Colon (tissue), 2 donors: Measurements from ENCODE around the gene PAFAH1B2.
"Not testable (repeated sequence)": the region's sequence is repeated elsewhere in the genome, so short reads cannot be mapped to it uniquely, and the experiment has no call there.

Source experiments
- FAIRE-seq: peaks from 2 replicates; lab custom pipeline; 2012; peaks lifted over from hg19 to GRCh38; lab: Jason Lieb, UNC
- donor health status: control.
- donor health status: control.

The PAFAH1B2 gene

GRCh38 chr11:117172724-117173421 is 28.8 kb downstream of the PAFAH1B2 start:
- no peak for FAIRE-seq

DNA sequence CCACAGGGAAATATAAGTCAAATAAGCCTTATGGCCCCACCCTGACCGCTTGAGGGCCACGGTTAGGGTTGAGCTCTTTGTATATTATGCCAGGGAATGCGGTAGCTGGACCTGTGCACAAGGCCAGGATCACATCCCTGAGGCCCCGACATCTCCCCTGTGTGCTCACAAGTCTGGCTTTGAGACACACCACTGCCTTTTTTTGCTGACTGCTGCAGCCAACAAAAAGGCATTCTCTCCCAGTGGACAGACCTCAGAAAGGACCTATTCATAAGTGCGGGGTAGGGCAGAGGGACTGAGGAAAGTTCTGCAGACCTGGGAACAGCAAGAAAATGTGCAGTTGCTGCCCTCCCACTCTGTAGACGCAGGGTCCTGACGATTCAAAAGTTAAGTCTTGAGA is 31.0 kb downstream of the PAFAH1B2 start:
- no peak for FAIRE-seq

DNA sequence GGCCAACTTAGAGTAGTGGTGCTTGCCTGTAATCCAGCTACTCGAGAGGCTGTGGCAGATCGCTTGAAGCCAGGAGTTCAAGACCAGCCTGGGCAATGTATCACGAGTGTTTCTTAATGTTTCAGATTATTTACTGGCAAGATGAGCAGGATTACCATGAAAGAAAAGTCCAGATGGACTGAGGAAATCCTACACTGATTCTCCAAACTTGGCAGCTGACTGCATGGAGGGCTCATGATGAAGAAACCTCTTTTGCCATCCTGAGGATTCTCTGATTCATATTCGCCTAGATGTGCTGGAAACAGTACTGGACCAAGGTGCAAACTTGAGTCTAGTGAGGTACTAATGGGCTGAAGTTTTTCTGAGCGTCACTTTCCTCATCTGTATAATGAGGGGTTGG is 31.7 kb downstream of the PAFAH1B2 start:
- no peak for FAIRE-seq

DNA sequence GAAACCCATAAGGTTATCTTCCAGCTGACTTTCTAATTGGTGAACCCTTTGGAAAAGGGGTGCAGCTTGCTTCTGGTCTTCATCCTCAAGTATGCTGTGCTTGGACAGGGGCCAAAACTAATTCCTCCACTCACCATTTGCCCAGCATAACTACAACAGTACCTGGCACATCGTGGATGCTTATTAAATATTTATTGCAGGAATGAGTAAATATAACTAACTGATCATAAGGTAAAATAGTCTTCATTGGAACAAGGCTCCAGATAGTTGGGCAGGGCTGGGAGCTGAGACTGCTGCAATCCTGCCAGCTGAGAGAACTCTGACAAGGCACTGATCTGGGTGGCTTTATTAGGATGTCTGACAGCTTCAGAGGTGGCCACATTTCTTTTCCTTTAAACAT is 32.1 kb downstream of the PAFAH1B2 start:
- FAIRE-seq, result no peak

DNA sequence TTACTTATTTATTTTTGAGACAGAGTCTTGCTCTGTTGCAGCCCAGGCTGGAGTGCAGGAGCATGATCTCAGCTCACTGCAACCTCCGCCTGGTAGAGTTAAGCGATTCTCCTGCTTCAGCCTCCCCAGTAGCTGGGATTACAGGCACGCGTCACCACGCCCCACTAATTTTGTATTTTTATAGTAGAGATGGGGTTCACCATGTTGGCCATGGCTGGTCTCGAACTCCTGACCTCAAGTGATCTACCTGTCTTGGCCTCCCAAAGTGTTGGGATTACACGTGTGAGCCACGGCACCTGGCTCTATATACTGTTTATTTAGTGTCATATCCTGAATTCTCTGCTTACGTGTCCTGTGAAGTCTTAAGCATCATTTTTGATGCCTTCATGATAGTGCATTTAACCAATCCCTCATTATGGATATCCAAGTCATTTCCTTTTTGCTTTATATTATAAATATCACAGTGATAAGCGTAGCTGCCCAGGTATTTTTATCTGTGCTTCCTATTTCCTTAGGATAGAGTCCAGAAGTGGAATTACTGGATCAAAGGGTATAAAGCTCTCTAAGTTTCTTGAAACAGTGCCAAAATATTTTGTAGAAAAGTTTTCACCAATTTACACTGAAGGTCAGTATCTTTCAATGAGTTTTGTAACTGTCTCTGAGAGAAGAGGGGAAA is 33.6 kb downstream of the PAFAH1B2 start:
- FAIRE-seq, result no peak

DNA sequence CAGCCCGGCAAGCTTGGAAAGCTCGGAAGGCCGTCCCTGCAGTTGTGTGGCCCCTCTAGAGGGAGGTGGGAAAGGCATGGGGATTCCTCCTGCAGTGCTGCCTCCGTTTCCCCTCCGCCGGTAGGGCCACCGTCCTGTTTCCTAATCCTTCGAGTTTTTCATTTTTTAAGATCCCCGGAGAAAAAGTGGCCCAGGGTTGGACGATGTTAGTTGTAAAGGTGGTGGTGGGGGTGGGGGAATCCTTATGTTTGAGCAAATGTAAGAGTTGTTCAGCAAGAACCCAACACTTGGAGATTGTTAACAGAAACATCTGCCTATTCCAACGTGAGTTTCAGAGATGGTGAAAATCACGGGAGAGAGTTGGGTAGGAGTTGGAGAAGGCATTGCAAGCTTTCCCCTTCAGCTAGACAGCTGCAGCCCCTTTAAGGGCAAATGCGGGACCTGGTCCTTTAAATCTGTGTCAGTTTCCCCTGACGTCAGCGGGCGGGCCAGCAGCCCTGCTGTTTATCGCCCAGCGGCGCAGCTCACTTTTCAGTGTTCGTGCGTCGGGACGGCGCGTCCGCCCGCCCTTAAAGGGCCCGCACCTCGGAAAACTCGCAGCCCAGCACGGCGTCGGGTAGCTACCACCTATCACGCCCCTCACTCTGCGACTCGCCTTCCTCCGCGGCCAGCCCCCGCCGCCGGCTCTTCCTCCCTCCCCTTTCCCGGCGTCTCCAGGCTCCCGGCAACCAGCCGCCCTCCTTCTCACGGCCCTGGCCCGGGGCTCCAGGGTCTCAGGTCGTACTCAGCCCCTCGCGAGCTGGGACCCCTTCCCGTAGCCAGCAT is 34.3 kb downstream of the PAFAH1B2 start, which contains the start of gene SIDT2:
Gene SIDT2 (plus strand): TSS at position 534 of the 825 bp plus-strand sequence. CDS start 521 bp downstream, outside the sequence.
- FAIRE-seq, result no peak

DNA sequence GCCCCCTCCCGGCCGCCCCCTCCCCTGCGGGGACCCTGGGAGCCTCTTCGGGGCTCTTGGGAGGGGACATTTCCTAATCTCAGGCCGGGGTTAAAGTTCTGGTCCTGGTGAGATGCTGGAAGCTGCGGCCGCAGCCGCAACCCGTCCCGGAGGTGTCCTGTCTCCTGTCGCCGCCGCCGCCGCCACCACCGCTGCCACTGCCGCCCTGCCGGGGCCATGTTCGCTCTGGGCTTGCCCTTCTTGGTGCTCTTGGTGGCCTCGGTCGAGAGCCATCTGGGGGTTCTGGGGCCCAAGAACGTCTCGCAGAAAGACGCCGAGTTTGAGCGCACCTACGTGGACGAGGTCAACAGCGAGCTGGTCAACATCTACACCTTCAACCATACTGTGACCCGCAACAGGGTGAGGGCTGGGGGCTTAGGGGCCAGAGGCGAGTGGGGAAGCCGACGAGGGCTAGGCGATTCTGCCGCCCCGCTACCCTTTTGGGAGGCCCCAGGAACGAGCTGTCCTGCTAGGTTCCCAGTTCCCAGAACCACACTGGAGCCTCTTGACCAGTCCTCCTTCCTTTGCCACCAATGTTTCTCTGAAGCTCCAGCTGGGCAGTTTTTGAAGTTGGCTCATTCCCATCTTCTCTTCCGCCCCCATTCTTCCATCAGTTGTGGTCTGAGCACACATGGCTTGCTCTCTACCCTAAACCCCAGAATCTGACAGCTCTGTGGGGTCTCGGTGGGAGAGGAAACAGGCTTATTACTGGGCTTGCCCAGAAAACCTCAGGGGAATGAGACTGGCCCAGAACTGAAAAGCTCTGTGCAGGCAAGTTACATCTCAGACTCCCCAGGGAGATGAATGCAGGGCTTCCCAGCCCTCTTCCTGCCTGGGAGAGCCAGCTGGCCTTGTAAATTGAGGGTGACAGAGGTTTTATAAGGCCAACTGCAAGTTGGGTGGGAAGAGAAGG is 35.2 kb downstream of the PAFAH1B2 start:
- no peak for FAIRE-seq

DNA sequence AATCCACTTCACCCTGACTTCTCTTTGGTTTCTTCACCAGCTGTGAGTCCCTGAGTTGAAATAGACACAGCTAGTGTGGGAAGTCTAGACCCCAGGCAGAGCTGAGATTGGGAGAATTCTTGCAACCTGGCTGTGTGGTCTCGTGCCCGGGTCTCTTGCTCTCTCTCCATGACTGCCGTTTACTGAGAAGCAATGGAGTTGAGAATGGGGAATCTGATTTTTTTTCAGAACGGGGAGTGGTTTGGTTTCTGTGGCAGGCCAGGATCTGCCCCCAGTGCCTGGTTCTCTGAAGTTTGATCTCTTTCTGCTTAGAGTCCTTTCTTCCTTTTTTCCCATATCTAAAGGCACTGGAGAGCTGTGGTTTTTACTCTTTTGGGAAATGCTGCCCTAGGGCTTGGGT is 35.9 kb downstream of the PAFAH1B2 start:
- FAIRE-seq, result no peak

DNA sequence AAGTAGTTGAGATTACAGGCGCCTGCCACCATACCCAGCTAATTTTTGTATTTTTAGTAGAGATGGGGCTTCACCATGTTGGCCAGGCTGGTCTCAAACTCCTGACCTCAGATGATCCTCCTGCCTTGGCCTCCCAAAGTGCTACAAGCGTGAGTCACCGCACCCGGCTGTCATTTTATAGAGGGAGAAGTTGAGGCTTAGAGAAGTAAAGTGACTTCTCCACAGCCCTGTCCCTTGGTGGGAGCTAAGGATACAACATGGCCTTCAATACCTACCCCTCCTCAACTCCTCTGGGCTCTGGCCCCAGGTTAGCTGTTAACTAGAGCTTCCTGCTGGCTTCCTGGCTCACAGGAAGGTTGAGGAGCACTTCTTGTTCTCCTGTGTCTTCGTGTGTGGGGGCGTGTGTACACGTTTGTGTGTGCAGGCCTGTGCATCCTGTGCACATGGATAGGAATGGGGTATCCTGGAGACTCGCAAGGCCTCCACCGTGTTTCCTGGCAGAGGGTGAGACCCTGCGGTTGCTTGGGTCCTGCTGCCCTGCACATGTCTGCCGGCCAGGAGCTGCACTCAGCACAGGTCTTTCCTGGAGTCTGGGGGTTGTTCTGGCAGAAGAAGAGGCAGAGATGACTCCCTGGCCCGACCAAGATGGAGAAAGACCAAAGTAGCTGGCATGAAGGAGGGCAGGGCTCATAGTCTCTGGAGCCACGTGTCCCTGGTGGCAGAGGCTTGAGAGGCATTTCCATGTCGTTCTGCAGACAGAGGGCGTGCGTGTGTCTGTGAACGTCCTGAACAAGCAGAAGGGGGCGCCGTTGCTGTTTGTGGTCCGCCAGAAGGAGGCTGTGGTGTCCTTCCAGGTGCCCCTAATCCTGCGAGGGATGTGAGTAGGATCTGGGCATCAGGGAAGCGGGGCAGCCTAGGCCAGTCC is 36.8 kb downstream of the PAFAH1B2 start:
- FAIRE-seq, result no peak

- no peak for FAIRE-seq
Observed at GRCh38 chr11:117181586-117182550, 37.8 kb downstream of the PAFAH1B2 start.

- FAIRE-seq, result no peak
Observed at GRCh38 chr11:117182551-117182935, 38.5 kb downstream of the PAFAH1B2 start.

DNA sequence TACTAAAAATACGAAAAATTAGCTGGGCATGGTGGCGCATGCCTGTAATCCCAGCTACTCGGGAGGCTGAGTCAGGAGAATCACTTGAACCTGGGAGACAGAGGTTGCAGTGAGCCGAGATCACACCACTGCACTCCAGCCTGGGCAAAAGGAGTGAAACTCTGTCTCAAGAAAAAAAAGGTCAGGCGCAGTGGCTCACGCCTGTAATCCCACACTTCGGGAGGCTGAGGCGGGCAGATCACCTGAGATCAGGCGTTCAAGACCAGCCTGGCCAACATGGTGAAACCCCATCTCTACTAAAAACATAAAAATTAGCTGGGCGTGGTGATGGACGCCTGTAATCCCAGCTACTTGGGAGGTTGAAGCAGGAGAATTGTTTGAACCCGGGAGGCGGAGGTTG is 39.1 kb downstream of the PAFAH1B2 start:
- not testable (repeated sequence) for FAIRE-seq

DNA sequence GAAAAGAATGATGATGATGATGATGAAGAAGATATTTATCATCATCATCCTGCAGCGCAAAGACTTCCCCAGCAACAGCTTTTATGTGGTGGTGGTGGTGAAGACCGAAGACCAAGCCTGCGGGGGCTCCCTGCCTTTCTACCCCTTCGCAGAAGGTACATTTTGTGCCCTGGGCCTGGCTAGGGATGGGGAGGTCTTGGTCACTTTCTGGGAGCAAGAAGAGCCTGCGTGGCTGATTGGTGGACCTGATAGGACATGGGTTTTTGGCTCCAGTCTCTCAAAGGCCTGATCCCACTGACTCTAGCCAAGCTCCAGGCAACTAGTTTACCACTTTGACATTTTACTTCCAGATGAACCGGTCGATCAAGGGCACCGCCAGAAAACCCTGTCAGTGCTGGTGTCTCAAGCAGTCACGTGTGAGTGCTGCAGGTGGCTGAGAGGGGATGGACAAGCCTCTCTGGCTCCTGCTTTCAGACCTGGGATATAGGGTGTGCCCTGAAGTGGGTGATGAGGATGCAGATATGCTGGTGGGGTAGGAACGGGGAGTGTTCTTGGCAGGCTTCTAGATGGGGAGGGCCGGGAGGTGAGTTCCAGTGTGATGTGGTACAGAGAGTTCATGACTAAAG is 39.8 kb downstream of the PAFAH1B2 start:
- FAIRE-seq, result no peak

GRCh38 chr11:117185736-117186430 is 41.8 kb downstream of the PAFAH1B2 start:
- no peak for FAIRE-seq

DNA sequence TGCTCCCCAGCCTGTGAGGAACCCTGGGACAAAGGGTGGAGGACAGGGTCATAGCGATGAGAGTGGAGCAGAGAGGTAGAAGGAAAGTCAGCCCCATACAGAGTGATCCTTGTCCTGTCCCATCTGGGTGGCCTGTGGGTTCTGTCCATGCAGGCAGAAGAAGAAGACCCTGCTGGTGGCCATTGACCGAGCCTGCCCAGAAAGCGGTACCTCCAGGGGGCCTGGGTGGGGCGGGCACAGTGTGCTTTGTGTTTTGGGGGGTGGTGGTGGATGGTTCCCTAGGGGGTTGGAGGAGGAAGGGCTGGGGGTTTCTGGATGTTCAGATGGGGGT is 42.3 kb downstream of the PAFAH1B2 start:
- no peak for FAIRE-seq

DNA sequence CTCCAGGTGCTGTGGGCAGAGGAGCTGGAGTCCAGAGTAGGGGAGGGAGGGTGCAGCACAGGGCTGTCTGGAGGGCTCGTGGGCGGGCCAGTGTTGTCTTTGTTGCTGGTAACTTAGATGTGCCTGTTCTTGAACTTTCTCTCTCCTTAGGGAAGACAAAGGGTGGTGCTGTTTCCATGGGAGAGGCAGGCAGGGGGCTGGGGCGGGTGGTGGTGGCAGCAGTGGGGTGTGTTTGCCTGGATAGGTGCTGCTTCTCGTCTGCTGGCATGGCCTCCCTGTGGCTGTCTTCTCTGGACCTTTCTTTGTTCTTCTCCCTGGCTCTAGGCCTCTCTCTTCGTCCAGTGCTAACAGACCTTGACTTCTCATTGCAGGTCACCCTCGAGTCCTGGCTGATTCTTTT is 42.9 kb downstream of the PAFAH1B2 start:
- FAIRE-seq, result no peak

DNA sequence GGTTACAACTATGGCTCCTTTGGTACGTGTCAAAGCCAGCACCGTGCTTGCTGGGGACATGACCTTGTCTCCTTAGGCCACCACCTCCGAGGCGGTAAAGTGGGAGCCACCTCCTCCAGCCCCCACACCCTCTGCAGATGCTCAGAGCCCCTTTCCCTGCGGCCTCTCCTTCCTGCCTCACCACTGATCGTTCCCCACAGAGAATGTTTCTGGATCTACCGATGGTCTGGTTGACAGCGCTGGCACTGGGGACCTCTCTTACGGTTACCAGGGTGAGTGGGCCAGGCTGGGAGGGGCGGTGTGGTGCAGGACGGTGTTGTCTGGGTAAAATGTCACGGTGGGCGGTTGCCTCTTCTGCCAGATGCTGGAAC is 43.3 kb downstream of the PAFAH1B2 start:
- no peak for FAIRE-seq

- FAIRE-seq, result no peak
Observed at GRCh38 chr11:117187799-117188481, 43.9 kb downstream of the PAFAH1B2 start.
